Measurements from ENCODE around the gene GNAT2.

DNA sequence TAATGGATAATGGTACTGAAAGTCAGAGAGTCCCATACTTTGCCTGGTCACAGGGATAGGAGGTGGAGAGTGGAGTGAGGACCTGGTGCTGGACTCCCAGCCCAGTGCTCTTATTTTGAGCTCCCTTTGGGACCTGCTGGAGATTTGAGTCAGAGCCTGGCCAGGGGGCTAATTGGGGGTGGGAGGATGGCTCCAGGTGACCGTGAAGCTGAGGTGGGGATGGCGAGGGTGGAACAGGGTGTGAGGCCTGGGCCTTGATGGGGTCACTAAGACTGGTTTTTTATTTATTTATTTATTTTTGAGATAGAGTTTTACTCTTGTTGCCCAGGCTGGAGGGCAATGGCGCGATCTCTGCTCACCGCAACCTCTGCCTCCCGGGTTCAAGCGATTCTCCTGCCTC lies 18.0 kb upstream of the GNAT2 start:
- TF ChIP-seq CTCF (IDR thresholded peaks at IDR 0.05) (no peak), POLR2A (IDR thresholded peaks at IDR 0.05) (no peak)

Data from lower leg skin (tissue), 3 donors.